PC-9 (cell line): ENCODE measurements around the gene OR2H1. TPM values are rescaled to one million over a fixed set of nuclear protein-coding genes. Genes with fewer than 3 reads are reported as not detected.

Source experiments
- BruUV-seq: library from RNA; stranded (reverse); fragments of 400-500 nt; replicated peaks from 2 replicates; lab custom pipeline; 2021; lab: Mats Ljungman, UMichigan
- CTCF ChIA-PET: fragments of 300-600 bp; sonication (Branson Sonifier 250); formaldehyde crosslinking; loops from one replicate; lab custom pipeline; 2022; ENCODE audit warnings: antibody characterized with exemption; lab: Charles Lee
- POLR2A ChIA-PET: fragments of 300-600 bp; sonication (Branson Sonifier 250); formaldehyde crosslinking; loops from one replicate; lab custom pipeline; 2022; ENCODE audit warnings: antibody characterized with exemption; ENCODE audit not compliant: unreplicated experiment; lab: Charles Lee
- DNase-seq, 2 experiments: peaks; one replicate each; pipeline versions ENCODE4 v3.0.0 to v3.0.0-alpha.2; 2015 to 2022; ENCODE audit warnings: mixed read lengths in 1 of 2
- H2AFZ ChIP-seq: fragments of 200-600 bp; sonication (generic); 2 replicates; pipeline ENCODE4 v1.8.1; 2017; ENCODE audit warnings: antibody characterized with exemption
- H3F3A ChIP-seq: fragments of 200-600 bp; sonication (generic); 2 replicates; pipeline ENCODE4 v1.8.1; 2017; ENCODE audit warnings: antibody characterized with exemption, mild to moderate bottlenecking, low read depth; ENCODE audit not compliant: insufficient read depth
- H3K27ac ChIP-seq: fragments of 200-600 bp; sonication (generic); 2 replicates; pipeline ENCODE4 v1.6.1; 2016; ENCODE audit warnings: mixed run types
- H3K27me3 ChIP-seq: fragments of 200-600 bp; sonication (generic); 2 replicates; pipeline ENCODE4 v1.6.1; 2016; ENCODE audit warnings: low read depth, mixed run types; ENCODE audit not compliant: insufficient read depth
- H3K36me3 ChIP-seq: fragments of 200-600 bp; sonication (generic); 2 replicates; pipeline ENCODE4 v1.6.1; 2016; ENCODE audit warnings: low read depth, mixed run types
- H3K4me1 ChIP-seq: fragments of 200-600 bp; sonication (generic); replicated peaks from 2 replicates; pipeline ENCODE4 v1.6.1; 2016; ENCODE audit warnings: mixed run types; ENCODE audit not compliant: insufficient read depth
- H3K4me2 ChIP-seq: fragments of 200-600 bp; sonication (generic); 2 replicates; pipeline ENCODE4 v1.6.1; 2017; ENCODE audit warnings: mixed run types
- H3K4me3 ChIP-seq: fragments of 200-600 bp; sonication (generic); 2 replicates; pipeline ENCODE4 v1.6.1; 2016; ENCODE audit warnings: mixed run types
- H3K79me2 ChIP-seq: fragments of 200-600 bp; sonication (generic); 2 replicates; pipeline ENCODE4 v1.6.1; 2017; ENCODE audit warnings: low read depth, mixed run types
- H3K9me2 ChIP-seq: fragments of 200-600 bp; sonication (generic); 2 replicates; pipeline ENCODE4 v1.8.1; 2017; ENCODE audit warnings: mild to moderate bottlenecking; ENCODE audit not compliant: insufficient read depth
- H3K9me3 ChIP-seq: fragments of 200-600 bp; sonication (generic); 2 replicates; pipeline ENCODE4 v1.8.1; 2016; ENCODE audit warnings: low read depth; ENCODE audit not compliant: insufficient read depth
- H4K20me1 ChIP-seq: fragments of 200-600 bp; sonication (generic); 2 replicates; pipeline ENCODE4 v1.8.1; 2017; ENCODE audit not compliant: insufficient read depth
- CTCF ChIP-seq: fragments of 200-600 bp; sonication (generic); conservative IDR thresholded peaks from 2 replicates; pipeline ENCODE4 v1.6.1; 2017; ENCODE audit warnings: mixed run types, antibody characterized with exemption, mild to moderate bottlenecking, moderate library complexity
- EZH2 ChIP-seq: fragments of 200-600 bp; sonication (generic); IDR thresholded peaks from 2 replicates; pipeline ENCODE4 v1.8.0; 2017; ENCODE audit warnings: antibody characterized with exemption, low read depth
- intact Hi-C: fragments of 100-400 bp; cut with micrococcal nuclease; formaldehyde crosslinking; loops from one replicate; pipeline ENCODE4 v1.10.0; 2022; ENCODE audit not compliant: unreplicated experiment
- total RNA-seq: library from RNA; stranded (reverse); gene quantifications from 2 replicates; pipeline ENCODE4 v1.2.3, GENCODE V29; 2021

OR2H1 gene
- total RNA-seq, 1 experiment from 2014 or later = not detected

GRCh38 chr6:29510746-29511300 lies 53.9 kb downstream of the OR2H1 start:
- Histone ChIP-seq H4K20me1 (no peaks in the 10 kb centered on the region), H3K36me3 (no peaks in the 10 kb centered on the region), H3K9me3 (no peaks in the 10 kb centered on the region), H2AFZ (no peak overlapping the region), H3K27me3 (0 out of 2 replicates have a peak, but pooled peaks cover 6% of the 10 kb centered on the region), H3K4me1 (no peaks in the 10 kb centered on the region), H3K4me3 (no peak overlapping the region), H3K4me2 (no peak overlapping the region), H3K27ac (no peak overlapping the region), H3K79me2 (no peaks in the 10 kb centered on the region), H3F3A (no peaks in the 10 kb centered on the region), H3K9me2 (no peaks in the 10 kb centered on the region)
- intact Hi-C loops = no loop called here
- BruUV-seq = no TSS peak
- CTCF ChIA-PET = no interaction called here
- POLR2A ChIA-PET = no interaction called here
- TF ChIP-seq CTCF (no peak), EZH2 (no peak)
- no peak for DNase-seq

Other genes with a start within 250 kb of the OR2H1 start
- not detected in 2 replicates for gene OR14J1, start 155.5 kb upstream of the OR2H1 start, total RNA-seq
- gene OR5V1, start 88.3 kb upstream of the OR2H1 start, total RNA-seq = not detected in 2 replicates
- not detected in 2 replicates for gene OR12D3, start 81.9 kb upstream of the OR2H1 start, total RNA-seq
- gene OR12D2, start 61.5 kb upstream of the OR2H1 start, total RNA-seq = not detected in 2 replicates
- not detected in 2 replicates for gene OR12D1, start 42.2 kb upstream of the OR2H1 start, total RNA-seq
- gene OR10C1, start 17.8 kb upstream of the OR2H1 start, total RNA-seq = not detected in 2 replicates
- gene OR11A1, start 84 bp upstream of the OR2H1 start, total RNA-seq = not detected in 2 replicates
- not detected in 2 replicates for gene MAS1L, start 30.8 kb downstream of the OR2H1 start, total RNA-seq
- not detected in 2 replicates for gene UBD, start 102.6 kb downstream of the OR2H1 start, total RNA-seq
- not detected in 2 replicates for gene OR2H2, start 128.0 kb downstream of the OR2H1 start, total RNA-seq
- 36.3 and 43.6 TPM in 2 replicates for gene GABBR1, start 176.0 kb downstream of the OR2H1 start, total RNA-seq
- gene MOG, start 199.9 kb downstream of the OR2H1 start, total RNA-seq = not detected in 2 replicates
- 0.98 and 1.1 TPM in 2 replicates for gene ZFP57, start 224.0 kb downstream of the OR2H1 start, total RNA-seq